HG03103 (cell line): ENCODE measurements around the gene NLGN3.

ENCODE experiments used
- ATAC-seq: cut with Tn5 transposase; IDR thresholded peaks from one replicate; pipeline ENCODE4 v1.9.1; 2021; ENCODE audit warnings: low read depth; ENCODE audit not compliant: unreplicated experiment

The NLGN3 gene

GRCh38 chrX:71210816-71211215, 66.2 kb downstream of the NLGN3 start:
- no peak for ATAC-seq

- no peak for ATAC-seq
Measured at GRCh38 chrX:71212536-71212935, 67.9 kb downstream of the NLGN3 start.

- ATAC-seq = no peak
Measured at GRCh38 chrX:71214152-71214551, 69.5 kb downstream of the NLGN3 start.

GRCh38 chrX:71214604-71215337, 70.1 kb downstream of the NLGN3 start:
- ATAC-seq = no peak

GRCh38 chrX:71215338-71215912, 70.8 kb downstream of the NLGN3 start:
- ATAC-seq = no peak

GRCh38 chrX:71216485-71216884, 71.8 kb downstream of the NLGN3 start:
- ATAC-seq = no peak

- no peak for ATAC-seq
Measured at GRCh38 chrX:71217298-71217697, 72.7 kb downstream of the NLGN3 start.
